ENCODE measurements around the gene RNF227. TPM values are rescaled to one million over a fixed set of nuclear protein-coding genes. Genes with fewer than 3 reads are reported as not detected.

Gene RNF227
- total and polyA plus RNA-seq, 2 of the 8 experiments (the other 6 are each of a cell fraction or from before 2014, with no cell fraction given) = 0.63 to 1.7 TPM

GRCh38 chr17:7932949-7933348, 16.9 kb upstream of the RNF227 start (continued):
- no peak for TF ChIP-seq USF2 (IDR thresholded peaks at IDR 0.05; ENCODE audit: low read length)
- no peak for TF ChIP-seq RBBP5 (IDR thresholded peaks at IDR 0.05; ENCODE audit: borderline replicate concordance, low read depth, low read length)
- no peak for TF ChIP-seq NANOG (IDR thresholded peaks at IDR 0.05; ENCODE audit: insufficient read depth, low read depth, low read length, poor library complexity, severe bottlenecking)
- no peak for TF ChIP-seq CTCF (IDR thresholded peaks at IDR 0.05; ENCODE audit: control extremely low read depth in 1 of 3, insufficient read depth in 1 of 3, low read depth in 1 of 3, low read length in 3 of 3)
- TF ChIP-seq TEAD4 (IDR thresholded peaks at IDR 0.05; ENCODE audit: low read depth, low read length) = no peak

Measured in H1 (cell line).